ENCODE measurements around the gene CLDN1.

The CLDN1 gene

GRCh38 chr3:190321789-190322603 lies at the start of gene CLDN1:
CLDN1 (minus strand) TSS chr3:190322446; CDS start chr3:190322206, 240 bp downstream.
- Mint-ChIP-seq H3K4me1 (ENCODE audit: low read depth) (peaks cover 38% of the 10 kb centered on the region), H3K9me3 (no peaks in the 10 kb centered on the region), H3K27ac (peak within 1 kb of the TSS; percentile 61), H3K36me3 (ENCODE audit: low read depth) (no peaks in the 10 kb centered on the region), H3K4me3 (peak within 1 kb of the TSS; percentile 78), H3K27me3 (peaks cover 42% of the 10 kb centered on the region)

- H3K4me3 Mint-ChIP-seq = no peak overlapping the region
- H3K27me3 Mint-ChIP-seq = peaks cover 24% of the 10 kb centered on the region
- no peak overlapping the region for H3K27ac Mint-ChIP-seq
- H3K4me1 Mint-ChIP-seq (ENCODE audit: low read depth) = no peaks in the 10 kb centered on the region
- H3K36me3 Mint-ChIP-seq (ENCODE audit: low read depth) = no peaks in the 10 kb centered on the region
- H3K9me3 Mint-ChIP-seq = no peaks in the 10 kb centered on the region
These were observed 48.9 kb upstream of the CLDN1 start for GRCh38 chr3:190371152-190371551.

GRCh38 chr3:190370369-190370768 lies 48.1 kb upstream of the CLDN1 start:
- Mint-ChIP-seq H3K4me3 (no peak overlapping the region), H3K27me3 (peaks cover 19% of the 10 kb centered on the region), H3K36me3 (ENCODE audit: low read depth) (no peaks in the 10 kb centered on the region), H3K4me1 (ENCODE audit: low read depth) (no peaks in the 10 kb centered on the region), H3K9me3 (no peaks in the 10 kb centered on the region), H3K27ac (no peak overlapping the region)

- H3K27ac Mint-ChIP-seq = no peak overlapping the region
- no peak overlapping the region for H3K4me3 Mint-ChIP-seq
- H3K9me3 Mint-ChIP-seq = no peaks in the 10 kb centered on the region
- H3K36me3 Mint-ChIP-seq (ENCODE audit: low read depth) = no peaks in the 10 kb centered on the region
- no peaks in the 10 kb centered on the region for H3K4me1 Mint-ChIP-seq (ENCODE audit: low read depth)
- peaks cover 15% of the 10 kb centered on the region for H3K27me3 Mint-ChIP-seq
These were observed 47.5 kb upstream of the CLDN1 start for GRCh38 chr3:190369668-190370295.

GRCh38 chr3:190368881-190369280 lies 46.6 kb upstream of the CLDN1 start:
- peaks cover 12% of the 10 kb centered on the region for H3K27me3 Mint-ChIP-seq
- no peaks in the 10 kb centered on the region for H3K9me3 Mint-ChIP-seq
- H3K4me3 Mint-ChIP-seq = no peak overlapping the region

GRCh38 chr3:190366133-190366532 lies 43.9 kb upstream of the CLDN1 start:
- no peaks in the 10 kb centered on the region for H3K4me1 Mint-ChIP-seq (ENCODE audit: low read depth)
- H3K9me3 Mint-ChIP-seq = no peaks in the 10 kb centered on the region
- no peak overlapping the region for H3K27ac Mint-ChIP-seq
- no peaks in the 10 kb centered on the region for H3K36me3 Mint-ChIP-seq (ENCODE audit: low read depth)
- H3K27me3 Mint-ChIP-seq = peaks cover 18% of the 10 kb centered on the region
- no peak overlapping the region for H3K4me3 Mint-ChIP-seq

More at GRCh38 chr3:190368881-190369280, 46.6 kb upstream of the CLDN1 start:
- H3K27ac Mint-ChIP-seq = no peak overlapping the region
- H3K4me1 Mint-ChIP-seq (ENCODE audit: low read depth) = no peaks in the 10 kb centered on the region
- no peaks in the 10 kb centered on the region for H3K36me3 Mint-ChIP-seq (ENCODE audit: low read depth)

- Mint-ChIP-seq H3K36me3 (ENCODE audit: low read depth) (no peaks in the 10 kb centered on the region), H3K4me3 (no peak overlapping the region), H3K9me3 (no peaks in the 10 kb centered on the region), H3K27ac (no peak overlapping the region), H3K27me3 (peaks cover 10% of the 10 kb centered on the region), H3K4me1 (ENCODE audit: low read depth) (no peaks in the 10 kb centered on the region)
These were observed 40.0 kb upstream of the CLDN1 start for GRCh38 chr3:190362258-190362657.

- no peak overlapping the region for H3K4me3 Mint-ChIP-seq
- H3K36me3 Mint-ChIP-seq (ENCODE audit: low read depth) = no peaks in the 10 kb centered on the region
- H3K4me1 Mint-ChIP-seq (ENCODE audit: low read depth) = no peaks in the 10 kb centered on the region
- H3K27ac Mint-ChIP-seq = no peak overlapping the region
- peaks cover 11% of the 10 kb centered on the region for H3K27me3 Mint-ChIP-seq
- H3K9me3 Mint-ChIP-seq = no peaks in the 10 kb centered on the region
These were observed 39.5 kb upstream of the CLDN1 start for GRCh38 chr3:190361791-190362190.

GRCh38 chr3:190360228-190360627 lies 38.0 kb upstream of the CLDN1 start:
- H3K27me3 Mint-ChIP-seq = peaks cover 13% of the 10 kb centered on the region
- H3K9me3 Mint-ChIP-seq = no peaks in the 10 kb centered on the region
- no peaks in the 10 kb centered on the region for H3K36me3 Mint-ChIP-seq (ENCODE audit: low read depth)
- H3K4me1 Mint-ChIP-seq (ENCODE audit: low read depth) = no peaks in the 10 kb centered on the region
- no peak overlapping the region for H3K27ac Mint-ChIP-seq
- H3K4me3 Mint-ChIP-seq = no peak overlapping the region

GRCh38 chr3:190359813-190360212 lies 37.6 kb upstream of the CLDN1 start:
- H3K27me3 Mint-ChIP-seq = peaks cover 15% of the 10 kb centered on the region
- no peak overlapping the region for H3K4me3 Mint-ChIP-seq
- no peaks in the 10 kb centered on the region for H3K4me1 Mint-ChIP-seq (ENCODE audit: low read depth)
- no peaks in the 10 kb centered on the region for H3K9me3 Mint-ChIP-seq
- no peaks in the 10 kb centered on the region for H3K36me3 Mint-ChIP-seq (ENCODE audit: low read depth)
- H3K27ac Mint-ChIP-seq = no peak overlapping the region

- no peak overlapping the region for H3K27ac Mint-ChIP-seq
- H3K36me3 Mint-ChIP-seq (ENCODE audit: low read depth) = no peaks in the 10 kb centered on the region
- H3K4me3 Mint-ChIP-seq = no peak overlapping the region
- H3K4me1 Mint-ChIP-seq (ENCODE audit: low read depth) = no peaks in the 10 kb centered on the region
- H3K9me3 Mint-ChIP-seq = no peaks in the 10 kb centered on the region
- H3K27me3 Mint-ChIP-seq = peaks cover 17% of the 10 kb centered on the region
These were observed 35.2 kb upstream of the CLDN1 start for GRCh38 chr3:190357468-190357867.

- Mint-ChIP-seq H3K36me3 (ENCODE audit: low read depth) (no peaks in the 10 kb centered on the region), H3K4me1 (ENCODE audit: low read depth) (no peaks in the 10 kb centered on the region), H3K4me3 (no peak overlapping the region), H3K27me3 (peaks cover 12% of the 10 kb centered on the region), H3K27ac (no peak overlapping the region), H3K9me3 (no peaks in the 10 kb centered on the region)
These were observed 34.0 kb upstream of the CLDN1 start for GRCh38 chr3:190356246-190356645.

GRCh38 chr3:190352861-190353457 lies 30.7 kb upstream of the CLDN1 start:
- Mint-ChIP-seq H3K9me3 (peaks cover 7% of the 10 kb centered on the region), H3K4me1 (ENCODE audit: low read depth) (no peaks in the 10 kb centered on the region), H3K36me3 (ENCODE audit: low read depth) (no peaks in the 10 kb centered on the region), H3K4me3 (no peak overlapping the region), H3K27me3 (peaks cover 18% of the 10 kb centered on the region), H3K27ac (no peak overlapping the region)

GRCh38 chr3:190346541-190346940 lies 24.3 kb upstream of the CLDN1 start:
- Mint-ChIP-seq H3K27ac (no peak overlapping the region), H3K4me1 (ENCODE audit: low read depth) (no peaks in the 10 kb centered on the region), H3K4me3 (no peak overlapping the region), H3K36me3 (ENCODE audit: low read depth) (no peaks in the 10 kb centered on the region), H3K9me3 (peaks cover 7% of the 10 kb centered on the region), H3K27me3 (peaks cover 18% of the 10 kb centered on the region)

- H3K9me3 Mint-ChIP-seq = peaks cover 7% of the 10 kb centered on the region
- H3K4me1 Mint-ChIP-seq (ENCODE audit: low read depth) = no peaks in the 10 kb centered on the region
- H3K27me3 Mint-ChIP-seq = peaks cover 18% of the 10 kb centered on the region
- no peak overlapping the region for H3K27ac Mint-ChIP-seq
- no peaks in the 10 kb centered on the region for H3K36me3 Mint-ChIP-seq (ENCODE audit: low read depth)
- H3K4me3 Mint-ChIP-seq = no peak overlapping the region
These were observed 23.6 kb upstream of the CLDN1 start for GRCh38 chr3:190345878-190346277.

Measured in stimulated activated naive CD8-positive, alpha-beta T cell treated with anti-CD3 and anti-CD28 coated beads, Interleukin-15, Interleukin-2, amounts not matched to agents 100 ng/mL and 50 ng/mL, for 24 hours (primary cell).